ENCODE results near the gene IFT20.

GRCh38 chr17:28324781-28325180, 10.5 kb downstream of the IFT20 start:
- no peak for TF ChIP-seq POLR2A (IDR thresholded peaks at IDR 0.05)
- TF ChIP-seq, protein P1, sequence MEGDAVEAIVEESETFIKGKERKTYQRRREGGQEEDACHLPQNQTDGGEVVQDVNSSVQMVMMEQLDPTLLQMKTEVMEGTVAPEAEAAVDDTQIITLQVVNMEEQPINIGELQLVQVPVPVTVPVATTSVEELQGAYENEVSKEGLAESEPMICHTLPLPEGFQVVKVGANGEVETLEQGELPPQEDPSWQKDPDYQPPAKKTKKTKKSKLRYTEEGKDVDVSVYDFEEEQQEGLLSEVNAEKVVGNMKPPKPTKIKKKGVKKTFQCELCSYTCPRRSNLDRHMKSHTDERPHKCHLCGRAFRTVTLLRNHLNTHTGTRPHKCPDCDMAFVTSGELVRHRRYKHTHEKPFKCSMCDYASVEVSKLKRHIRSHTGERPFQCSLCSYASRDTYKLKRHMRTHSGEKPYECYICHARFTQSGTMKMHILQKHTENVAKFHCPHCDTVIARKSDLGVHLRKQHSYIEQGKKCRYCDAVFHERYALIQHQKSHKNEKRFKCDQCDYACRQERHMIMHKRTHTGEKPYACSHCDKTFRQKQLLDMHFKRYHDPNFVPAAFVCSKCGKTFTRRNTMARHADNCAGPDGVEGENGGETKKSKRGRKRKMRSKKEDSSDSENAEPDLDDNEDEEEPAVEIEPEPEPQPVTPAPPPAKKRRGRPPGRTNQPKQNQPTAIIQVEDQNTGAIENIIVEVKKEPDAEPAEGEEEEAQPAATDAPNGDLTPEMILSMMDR (IDR thresholded peaks at IDR 0.05): no peak
